Keratinocyte (primary cell): Measurements from ENCODE around the gene SOX5. TPM values are rescaled to one million over a fixed set of nuclear protein-coding genes. Genes with fewer than 3 reads are reported as not detected.

Experiments used
- DNase-seq: peaks from one replicate; pipeline ENCODE4 v3.0.0-alpha.2; 2011; ENCODE audit warnings: low read depth, missing footprints, low spot score
- FAIRE-seq: peaks from 2 replicates; lab custom pipeline; 2011; peaks lifted over from hg19 to GRCh38; lab: Jason Lieb, UNC
- H2AFZ ChIP-seq: 2 replicates; pipeline ENCODE4 v1.6.0; 2012; ENCODE audit warnings: low read length, control low read depth, inconsistent platforms; ENCODE audit not compliant: control insufficient read depth
- H3K27ac ChIP-seq: 2 replicates; pipeline ENCODE4 v1.5.1; 2011; ENCODE audit warnings: low read length; ENCODE audit not compliant: control insufficient read depth, insufficient read depth
- H3K27me3 ChIP-seq: 3 replicates; pipeline ENCODE4 v1.6.0; 2011; ENCODE audit warnings: low read length; ENCODE audit not compliant: control insufficient read depth, insufficient read depth; ENCODE audit errors: extremely low read depth
- H3K36me3 ChIP-seq, 2 experiments: 2 replicates in 1 of 2; 3 replicates in 1 of 2; pipeline ENCODE4 v1.5.1; 2011; ENCODE audit warnings: low read length in 2 of 2, mild to moderate bottlenecking in 1 of 2; ENCODE audit not compliant: control insufficient read depth in 2 of 2, insufficient read depth in 2 of 2; ENCODE audit errors: extremely low read depth in 1 of 2
- H3K4me1 ChIP-seq: 3 replicates; pipeline ENCODE4 v1.5.1; 2011; ENCODE audit warnings: low read length; ENCODE audit not compliant: control insufficient read depth, insufficient read depth; ENCODE audit errors: extremely low read depth
- H3K4me2 ChIP-seq: 3 replicates; pipeline ENCODE4 v1.6.0; 2011; ENCODE audit warnings: low read depth, low read length; ENCODE audit not compliant: control insufficient read depth, insufficient read depth; ENCODE audit errors: extremely low read depth
- H3K4me3 ChIP-seq, 3 experiments: fragments of 200-600 bp in 1 of 3; sonication (generic) in 1 of 3; 2 replicates in 2 of 3; 3 replicates in 1 of 3; pipeline ENCODE4 v1.5.1; 2011 to 2016; ENCODE audit warnings: low read length in 3 of 3, mild to moderate bottlenecking in 3 of 3, control low read depth in 2 of 3, inconsistent platforms in 1 of 3, low read depth in 1 of 3, mixed read lengths in 1 of 3, mixed run types in 1 of 3, moderate library complexity in 1 of 3; ENCODE audit not compliant: control insufficient read depth in 2 of 3, insufficient read depth in 2 of 3; ENCODE audit errors: extremely low read depth in 1 of 3
- H3K79me2 ChIP-seq: 2 replicates; pipeline ENCODE4 v1.6.0; 2012; ENCODE audit warnings: low read length; ENCODE audit not compliant: control insufficient read depth, insufficient read depth
- H3K9ac ChIP-seq: 3 replicates; pipeline ENCODE4 v1.6.0; 2011; ENCODE audit warnings: low read length; ENCODE audit not compliant: control insufficient read depth, insufficient read depth; ENCODE audit errors: extremely low read depth
- H3K9me1 ChIP-seq: 3 replicates; pipeline ENCODE4 v1.6.0; 2011; ENCODE audit warnings: low read length; ENCODE audit not compliant: control insufficient read depth, insufficient read depth; ENCODE audit errors: extremely low read depth
- H3K9me3 ChIP-seq: 2 replicates; pipeline ENCODE4 v1.5.1; 2012; ENCODE audit warnings: low read depth, low read length; ENCODE audit not compliant: control insufficient read depth
- H4K20me1 ChIP-seq: 3 replicates; pipeline ENCODE4 v1.6.0; 2011; ENCODE audit warnings: low read length; ENCODE audit not compliant: control insufficient read depth, insufficient read depth; ENCODE audit errors: extremely low read depth
- EZH2 ChIP-seq: IDR thresholded peaks from one replicate; pipeline ENCODE4 v1.6.1; 2012; ENCODE audit warnings: inconsistent platforms, mild to moderate bottlenecking, low read length, moderate library complexity
- dilution Hi-C: fragments of 300-500 bp; cut with MboI; formaldehyde crosslinking; loops from one replicate; pipeline ENCODE4 v1.7.0; 2020; ENCODE audit warnings: low sequenced_read_pairs; ENCODE audit not compliant: extremely low pct_ligation_motif_present
- polyA plus RNA-seq, 5 experiments: library from polyadenylated mRNA; depleted of rRNA in 3 of 5; stranded (reverse) in 3 of 5; stranded (forward) in 1 of 5; unstranded in 1 of 5; fragments of >200 nt; gene quantifications; 1 replicate in 1 of 5; 2 replicates in 3 of 5; 3 replicates in 1 of 5; pipeline versions ENCODE4 v1.2.1 to v1.2.3, GENCODE V29; 2011 to 2012; ENCODE audit warnings: missing spikeins in 2 of 5, low read depth in 1 of 5, low replicate concordance in 1 of 5
- TF ChIP-seq, protein P1 (sequence below), 3 experiments: IDR thresholded peaks in 1 of 3; conservative IDR thresholded peaks in 1 of 3; optimal IDR thresholded peaks in 1 of 3; 2 replicates in 2 of 3; 3 replicates in 1 of 3; pipeline versions ENCODE3 to v1.5.1; 2011; ENCODE audit warnings: low read length in 3 of 3, mild to moderate bottlenecking in 3 of 3, moderate library complexity in 2 of 3, control low read depth in 1 of 3, inconsistent platforms in 1 of 3; ENCODE audit not compliant: insufficient read depth in 2 of 3; ENCODE audit errors: extremely low read depth in 1 of 3

The SOX5 gene
- polyA plus RNA-seq, 1 donor (not counting 4 experiments of a cell fraction or from before 2014, with no cell fraction given): not detected

DNA sequence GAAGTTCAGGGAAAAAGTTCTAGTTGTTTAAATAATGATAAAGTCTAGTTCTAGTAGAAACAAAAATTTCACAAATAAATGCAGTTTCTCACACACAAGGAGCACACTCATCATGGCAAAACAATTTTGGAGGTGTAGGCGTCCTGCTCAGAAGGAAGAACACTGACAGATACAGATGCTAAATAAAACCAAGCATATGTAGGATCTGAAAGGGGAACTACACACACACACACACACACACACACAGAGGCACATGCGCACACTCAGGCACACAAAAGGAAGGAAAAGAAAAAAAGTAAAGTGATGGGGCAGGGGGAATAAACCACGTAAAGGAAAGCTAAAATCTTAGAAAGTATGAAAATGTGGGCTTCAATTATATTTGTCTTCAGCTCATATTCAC is 117.7 kb downstream of the SOX5 start:
- Histone ChIP-seq H3K9me3 (no peaks in the 10 kb centered on the region), H4K20me1 (no peaks in the 10 kb centered on the region), H3K4me2 (no peak overlapping the region), H3K4me3 (no peak overlapping the region), H3K9ac (no peak overlapping the region), H3K79me2 (no peaks in the 10 kb centered on the region), H2AFZ (no peak overlapping the region), H3K4me1 (no peaks in the 10 kb centered on the region), H3K36me3 (no peaks in the 10 kb centered on the region), H3K27ac (no peak overlapping the region), H3K27me3 (no peaks in the 10 kb centered on the region), H3K9me1 (no peaks in the 10 kb centered on the region)
- FAIRE-seq (no peak), DNase-seq (no peak)
- dilution Hi-C loops: no loop called here
- TF ChIP-seq, protein P1, sequence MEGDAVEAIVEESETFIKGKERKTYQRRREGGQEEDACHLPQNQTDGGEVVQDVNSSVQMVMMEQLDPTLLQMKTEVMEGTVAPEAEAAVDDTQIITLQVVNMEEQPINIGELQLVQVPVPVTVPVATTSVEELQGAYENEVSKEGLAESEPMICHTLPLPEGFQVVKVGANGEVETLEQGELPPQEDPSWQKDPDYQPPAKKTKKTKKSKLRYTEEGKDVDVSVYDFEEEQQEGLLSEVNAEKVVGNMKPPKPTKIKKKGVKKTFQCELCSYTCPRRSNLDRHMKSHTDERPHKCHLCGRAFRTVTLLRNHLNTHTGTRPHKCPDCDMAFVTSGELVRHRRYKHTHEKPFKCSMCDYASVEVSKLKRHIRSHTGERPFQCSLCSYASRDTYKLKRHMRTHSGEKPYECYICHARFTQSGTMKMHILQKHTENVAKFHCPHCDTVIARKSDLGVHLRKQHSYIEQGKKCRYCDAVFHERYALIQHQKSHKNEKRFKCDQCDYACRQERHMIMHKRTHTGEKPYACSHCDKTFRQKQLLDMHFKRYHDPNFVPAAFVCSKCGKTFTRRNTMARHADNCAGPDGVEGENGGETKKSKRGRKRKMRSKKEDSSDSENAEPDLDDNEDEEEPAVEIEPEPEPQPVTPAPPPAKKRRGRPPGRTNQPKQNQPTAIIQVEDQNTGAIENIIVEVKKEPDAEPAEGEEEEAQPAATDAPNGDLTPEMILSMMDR (optimal IDR thresholded peaks at IDR 0.05 in 1 of 3, IDR thresholded peaks at IDR 0.05 in 1 of 3, conservative IDR thresholded peaks at IDR 0.05 in 1 of 3; ENCODE audit: extremely low read depth in 1 of 3, insufficient read depth in 2 of 3, low read length in 3 of 3): no peak
- no peak for TF ChIP-seq EZH2

DNA sequence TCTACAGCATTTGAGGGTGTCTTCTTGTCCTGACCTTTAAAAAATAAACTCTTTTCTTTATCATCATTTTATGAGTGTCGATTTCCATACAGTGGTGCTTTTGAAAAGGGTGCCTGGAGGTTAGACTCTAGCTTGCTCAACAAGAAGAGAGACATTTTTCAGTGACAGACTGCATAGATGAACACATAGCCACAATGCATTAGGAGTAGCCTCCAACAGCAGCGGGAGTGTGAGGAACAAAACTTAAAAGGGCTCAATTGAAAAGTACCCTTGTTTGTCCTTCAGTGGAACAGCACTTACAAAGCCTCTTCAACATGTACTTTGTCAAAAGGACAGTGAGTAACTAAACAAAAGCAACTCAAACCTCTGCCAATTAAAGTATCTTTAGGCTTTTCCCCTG is 119.3 kb downstream of the SOX5 start:
- Histone ChIP-seq H3K9me3 (no peaks in the 10 kb centered on the region), H3K4me1 (no peaks in the 10 kb centered on the region), H4K20me1 (no peaks in the 10 kb centered on the region), H3K9me1 (no peaks in the 10 kb centered on the region), H2AFZ (no peak overlapping the region), H3K27ac (no peak overlapping the region), H3K4me2 (no peak overlapping the region), H3K36me3 (no peaks in the 10 kb centered on the region), H3K4me3 (no peak overlapping the region), H3K27me3 (no peaks in the 10 kb centered on the region), H3K9ac (no peak overlapping the region), H3K79me2 (no peaks in the 10 kb centered on the region)
- FAIRE-seq (no peak), DNase-seq (no peak)
- TF ChIP-seq EZH2: no peak
- TF ChIP-seq, protein P1 (optimal IDR thresholded peaks at IDR 0.05 in 1 of 3, IDR thresholded peaks at IDR 0.05 in 1 of 3, conservative IDR thresholded peaks at IDR 0.05 in 1 of 3; ENCODE audit: extremely low read depth in 1 of 3, insufficient read depth in 2 of 3, low read length in 3 of 3): no peak
- dilution Hi-C loops: no loop called here
